HG02678 (cell line): ENCODE data around the gene GLIPR1L1.

Experiments used
- ATAC-seq: cut with Tn5 transposase; IDR thresholded peaks from one replicate; pipeline ENCODE4 v1.9.1; 2021; ENCODE audit warnings: mild to moderate bottlenecking, moderate library complexity; ENCODE audit not compliant: unreplicated experiment

The GLIPR1L1 gene

DNA sequence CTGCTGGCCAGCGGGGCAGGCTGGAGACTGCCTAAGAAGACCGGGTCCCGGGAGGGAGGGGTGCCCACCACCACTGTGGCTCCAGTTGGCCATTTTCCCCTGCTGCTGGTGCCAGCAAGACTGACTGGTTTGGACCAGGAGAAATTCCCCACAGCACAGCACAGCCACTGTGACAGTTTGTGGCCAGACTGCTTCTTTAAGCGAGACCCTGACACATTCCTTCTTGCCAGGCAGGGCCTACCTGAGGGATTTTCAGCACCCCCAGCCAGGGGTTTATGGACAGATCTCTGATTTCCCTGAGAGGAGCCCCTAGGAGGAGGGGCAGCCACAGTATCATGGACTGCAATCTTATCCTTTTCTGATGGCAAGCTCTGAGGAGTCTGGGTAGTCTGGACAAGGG lies 15.5 kb downstream of the GLIPR1L1 start:
- ATAC-seq = no peak

DNA sequence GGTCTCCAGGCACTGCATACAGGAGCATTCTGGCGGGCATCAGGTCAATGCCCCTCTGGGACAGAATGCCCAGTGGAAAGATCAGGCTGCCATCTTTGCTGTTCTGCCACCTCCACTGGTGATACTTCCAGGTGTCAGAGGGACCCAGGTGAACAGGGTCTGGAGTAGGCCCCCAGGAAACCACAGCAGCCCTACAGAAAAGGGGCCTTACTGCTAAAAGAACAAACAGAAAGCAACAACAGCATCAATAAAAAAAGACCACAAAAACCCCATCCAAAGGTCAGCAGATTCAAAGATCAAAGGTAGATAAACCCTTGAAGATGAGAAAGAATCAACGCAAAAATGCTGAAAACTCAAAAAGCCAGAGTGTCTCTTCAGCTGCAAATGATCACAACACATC lies 15.9 kb downstream of the GLIPR1L1 start:
- no peak for ATAC-seq

DNA sequence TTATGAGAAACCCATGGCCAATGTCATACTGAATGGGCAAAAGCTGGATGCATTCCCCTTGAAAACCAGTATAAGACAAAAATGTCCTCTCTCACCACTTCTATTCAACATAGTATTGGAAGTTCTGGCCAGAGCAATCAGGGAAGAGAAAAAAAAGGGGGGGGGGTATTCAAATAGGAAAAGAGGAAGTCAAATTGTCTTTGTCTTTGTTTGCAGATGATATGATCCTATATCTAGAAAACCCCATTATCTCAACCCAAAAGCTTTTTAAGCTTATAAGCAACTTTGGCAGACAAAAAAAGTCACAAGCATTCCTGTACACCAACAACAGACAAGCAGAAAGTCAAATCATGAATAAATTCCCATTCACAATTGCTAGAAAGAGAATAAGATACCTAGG lies 19.5 kb downstream of the GLIPR1L1 start:
- no peak for ATAC-seq

DNA sequence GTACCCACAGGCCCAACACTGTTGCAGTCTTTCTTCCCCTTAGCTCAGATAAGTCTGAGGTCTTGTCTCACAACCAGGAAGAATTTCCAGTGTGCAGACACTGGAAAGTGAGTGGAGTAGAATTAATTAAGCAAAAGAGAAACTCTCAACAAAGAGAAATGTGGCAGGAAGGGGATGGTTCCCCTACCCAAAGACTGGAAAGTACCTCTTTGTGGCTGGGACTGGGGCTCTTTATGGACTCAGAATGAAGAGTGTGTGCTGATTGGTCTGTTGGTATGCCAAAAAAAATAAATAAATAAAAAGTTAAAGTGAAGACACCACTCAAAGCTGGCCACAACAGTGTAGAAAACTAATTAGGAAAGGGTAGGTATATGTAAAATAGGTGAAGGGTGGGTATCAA lies 26.4 kb downstream of the GLIPR1L1 start:
- no peak for ATAC-seq

DNA sequence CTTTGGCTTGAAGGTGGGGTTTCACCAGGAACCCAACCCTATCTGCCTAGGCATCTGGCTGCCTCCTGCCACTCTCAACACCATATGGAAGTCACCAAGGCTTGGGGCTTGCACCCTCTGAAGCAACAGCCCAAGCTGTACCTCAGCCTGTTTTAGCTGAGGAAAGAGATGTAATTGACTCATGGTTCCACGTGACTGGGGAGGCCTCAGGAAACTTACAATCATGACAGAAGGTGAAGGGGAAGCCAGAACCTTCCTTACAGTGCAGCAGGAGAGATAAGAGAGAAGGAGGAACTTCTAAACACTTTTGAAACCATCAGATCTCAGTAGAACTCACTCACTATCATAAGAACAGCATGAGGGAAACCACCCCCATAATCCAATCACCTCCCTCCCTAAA lies 26.9 kb downstream of the GLIPR1L1 start:
- no peak for ATAC-seq

DNA sequence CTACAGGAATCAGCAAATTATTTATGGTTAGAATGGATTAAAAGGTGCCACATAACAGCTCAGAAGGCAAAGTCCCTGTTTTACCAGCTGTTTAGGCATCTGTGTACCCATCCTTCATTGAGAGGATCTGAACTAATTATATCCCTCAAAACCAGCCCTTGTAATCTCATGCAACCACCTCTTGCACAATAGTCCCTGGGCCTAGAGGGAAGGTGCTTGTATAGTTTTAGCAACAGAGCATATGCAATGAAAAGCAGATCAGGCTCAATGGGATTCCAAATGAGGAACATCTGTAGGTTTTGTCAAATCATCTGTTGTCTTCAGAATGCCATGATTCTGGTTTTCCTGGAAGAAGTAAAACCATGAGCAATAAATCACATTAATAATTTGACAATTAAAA lies 30.4 kb downstream of the GLIPR1L1 start:
- no peak for ATAC-seq

DNA sequence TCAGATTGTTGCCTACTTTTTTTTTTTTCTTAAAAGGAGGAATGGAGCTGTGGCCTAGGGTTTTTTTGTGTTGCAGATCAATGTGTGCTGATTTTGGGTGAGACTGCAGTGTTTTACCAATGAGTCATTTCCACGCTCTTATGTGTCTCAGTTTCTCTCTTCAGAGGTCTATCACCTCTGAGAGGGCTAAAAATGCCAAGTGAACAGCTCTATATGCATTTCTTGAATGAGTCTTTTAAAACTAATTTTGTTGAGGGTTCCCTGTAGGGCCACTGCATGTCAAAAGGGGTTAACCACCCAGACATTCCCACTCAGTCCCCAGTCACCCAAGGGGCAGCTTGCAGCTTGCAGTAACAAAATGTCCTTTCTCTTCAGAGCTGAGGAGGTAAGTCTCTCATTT lies 32.2 kb downstream of the GLIPR1L1 start:
- ATAC-seq = peak; percentile 68

DNA sequence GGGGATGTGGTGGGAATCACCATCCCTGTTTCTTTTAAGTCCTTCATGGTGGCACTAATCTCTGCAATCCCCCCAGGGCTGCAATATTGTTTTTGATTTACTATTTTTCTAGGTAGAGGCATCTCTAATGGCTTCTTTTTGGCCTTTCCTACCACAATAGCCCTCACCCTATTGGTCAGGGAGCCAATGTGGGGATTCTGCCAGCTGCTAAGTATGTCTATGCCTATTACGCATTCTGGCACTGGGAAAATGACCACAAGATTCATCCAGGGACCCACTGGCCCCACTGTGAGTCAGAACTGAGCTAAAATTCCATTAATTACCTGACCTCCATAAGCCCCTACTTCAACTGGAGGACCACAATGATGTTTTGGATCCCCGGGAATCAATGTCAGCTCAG lies 40.5 kb downstream of the GLIPR1L1 start:
- no peak for ATAC-seq

DNA sequence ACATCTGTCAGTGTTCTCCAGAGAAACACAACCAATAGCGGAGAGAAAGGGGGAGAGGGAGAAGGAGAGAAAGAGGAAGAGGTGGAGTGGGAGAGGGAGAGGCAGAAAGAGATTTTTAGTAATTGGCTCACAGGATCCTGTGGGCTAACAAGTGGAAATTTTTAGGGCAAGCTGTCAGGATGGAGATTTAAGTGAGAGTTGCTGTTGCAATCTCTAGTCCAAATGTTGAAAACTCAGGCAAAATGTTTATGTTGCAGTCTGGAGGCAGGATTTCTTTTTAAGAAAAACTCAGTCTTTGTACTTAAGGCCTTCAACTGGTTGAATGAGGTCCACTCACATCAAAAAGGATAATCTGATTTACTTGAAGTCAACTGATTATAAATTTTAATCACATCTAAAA lies 43.9 kb downstream of the GLIPR1L1 start:
- ATAC-seq = no peak

DNA sequence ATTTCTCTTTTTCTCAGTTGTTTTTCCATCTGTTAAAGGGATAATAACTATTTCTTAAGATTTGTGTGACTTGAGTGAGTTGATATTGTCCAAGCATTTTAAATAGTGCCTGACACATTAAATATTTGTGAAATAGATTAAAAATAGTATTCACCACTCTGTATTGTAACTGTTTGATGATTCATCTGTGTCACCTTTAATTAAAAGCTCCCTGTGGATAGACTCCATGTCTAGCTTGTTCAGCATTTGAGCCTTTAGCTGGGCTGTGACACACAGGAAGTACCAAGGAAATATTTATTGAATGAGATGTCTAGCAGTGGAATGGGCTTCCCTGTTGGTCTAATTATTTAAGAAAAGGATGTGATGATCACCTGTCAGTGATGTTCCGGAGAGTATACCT lies 54.6 kb downstream of the GLIPR1L1 start:
- ATAC-seq = no peak

DNA sequence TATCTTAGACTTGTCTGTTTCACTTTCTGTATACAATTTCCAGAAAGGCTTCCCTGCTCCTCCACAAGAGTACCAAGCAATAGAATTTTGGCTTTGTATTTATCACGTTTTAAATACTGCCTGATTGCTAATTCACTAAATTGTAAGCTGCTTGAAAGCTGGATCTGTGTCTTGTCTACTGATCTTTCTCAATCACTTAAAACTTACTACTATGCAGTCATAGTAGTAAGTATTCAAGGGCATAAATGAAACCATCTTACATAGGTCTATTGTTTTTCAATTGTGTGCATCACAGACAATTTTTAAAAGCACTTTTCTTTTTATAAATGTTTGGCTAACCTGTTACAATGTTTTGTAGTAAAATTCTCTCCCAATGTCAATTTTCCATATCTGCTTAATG lies 55.2 kb downstream of the GLIPR1L1 start:
- no peak for ATAC-seq

DNA sequence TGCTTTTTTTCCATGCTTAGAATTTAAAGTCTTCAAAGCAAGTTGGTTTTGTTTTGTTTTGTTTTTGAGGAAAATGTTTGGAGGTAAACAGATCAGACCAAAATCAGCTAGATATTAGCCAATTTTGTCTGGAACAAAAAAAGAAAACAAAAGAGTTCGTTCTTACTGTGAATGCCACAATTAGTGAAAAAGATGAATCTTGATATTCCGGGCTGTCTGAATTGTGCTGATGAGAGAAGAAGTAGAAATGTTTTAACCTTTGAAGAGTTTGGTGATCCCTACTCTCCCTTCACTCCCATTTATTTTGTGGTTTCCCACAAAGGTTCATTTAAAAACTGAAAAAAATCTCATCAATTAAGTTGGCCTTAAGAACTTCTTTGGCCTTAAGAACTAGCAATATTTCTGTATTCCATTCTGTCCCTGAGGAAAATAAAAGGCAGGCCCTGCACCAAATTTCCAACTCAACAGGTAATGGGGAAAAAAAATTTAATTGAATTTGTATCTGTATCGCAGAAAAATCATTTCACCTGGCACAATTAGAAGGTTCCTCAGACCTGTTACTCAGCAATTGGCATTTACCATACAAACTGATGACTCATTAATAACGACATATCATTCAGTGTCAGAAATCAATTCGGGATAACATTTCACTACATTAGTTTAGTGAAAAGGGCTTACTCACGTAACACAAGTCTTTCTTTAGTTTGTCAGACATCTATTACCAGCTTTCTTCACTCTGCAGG lies 55.9 kb downstream of the GLIPR1L1 start:
- ATAC-seq = peak; percentile 8

DNA sequence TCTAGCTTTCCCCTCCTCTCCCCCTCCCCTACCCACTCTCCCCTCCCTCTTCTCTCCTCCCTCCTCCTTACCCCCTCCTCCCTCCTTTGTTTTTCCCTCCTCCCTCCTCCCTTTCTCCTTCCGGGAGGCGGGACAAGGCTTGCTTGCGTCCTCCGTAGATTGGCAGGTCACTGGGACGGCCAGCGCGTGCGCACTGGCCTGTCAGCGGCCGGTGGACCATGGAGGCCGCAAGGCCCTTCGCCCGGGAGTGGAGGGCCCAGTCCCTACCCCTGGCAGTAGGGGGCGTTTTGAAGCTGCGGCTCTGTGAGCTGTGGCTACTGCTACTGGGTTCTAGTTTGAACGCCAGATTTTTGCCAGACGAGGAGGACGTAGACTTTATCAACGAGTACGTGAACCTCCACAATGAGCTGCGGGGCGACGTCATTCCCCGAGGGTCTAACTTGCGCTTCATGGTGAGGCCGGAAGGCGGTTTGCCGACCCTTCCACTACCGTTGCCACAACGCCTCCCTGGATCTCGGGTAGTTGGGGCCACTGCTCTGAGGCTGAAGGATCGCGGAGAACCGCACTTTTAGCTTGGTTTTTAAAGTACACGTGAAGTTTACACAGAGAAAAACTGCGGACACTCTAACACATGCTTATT lies 56.5 kb downstream of the GLIPR1L1 start, which contains the start of gene GLIPR1L2:
TSS of gene GLIPR1L2 (plus strand) at position 191 of the 640 bp plus-strand sequence. CDS start at position 219, 28 bp downstream.
- peak; percentile 95 for ATAC-seq

DNA sequence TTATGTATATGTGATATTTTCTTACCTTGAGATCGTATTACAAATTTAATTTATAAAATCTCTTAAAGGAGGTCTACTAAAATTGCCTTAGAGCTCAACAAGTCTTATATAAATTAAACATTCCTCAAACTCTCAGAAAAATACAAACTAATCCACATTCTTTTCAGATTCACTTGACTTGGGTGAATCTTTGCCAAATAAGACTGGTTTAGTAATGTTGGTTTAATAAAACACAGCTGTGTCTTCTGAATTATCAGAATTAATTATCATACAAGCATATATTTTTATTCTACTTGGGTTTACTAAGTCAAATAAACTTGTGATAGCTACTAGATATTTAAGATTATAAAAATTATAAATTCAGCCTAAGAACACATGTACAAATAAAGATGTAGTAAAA lies 69.8 kb downstream of the GLIPR1L1 start:
- no peak for ATAC-seq

DNA sequence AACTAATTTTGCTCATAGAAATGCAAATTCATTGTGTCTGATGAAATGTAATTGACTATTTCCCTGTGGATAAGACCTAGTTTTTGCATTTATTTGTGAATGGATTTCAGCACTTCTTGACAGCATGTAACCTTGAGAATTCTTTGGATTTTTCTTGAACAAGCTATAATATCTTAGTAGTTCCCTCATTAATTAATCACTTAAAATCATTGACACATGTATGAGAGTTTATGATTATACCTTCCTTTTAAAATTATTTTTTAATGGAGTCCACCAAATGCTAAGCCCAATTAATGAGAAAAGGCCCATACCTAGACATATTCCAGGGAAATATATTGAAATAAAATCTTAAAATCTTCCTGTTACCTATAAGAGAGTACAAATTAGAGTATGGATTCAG lies 73.2 kb downstream of the GLIPR1L1 start:
- ATAC-seq = no peak

DNA sequence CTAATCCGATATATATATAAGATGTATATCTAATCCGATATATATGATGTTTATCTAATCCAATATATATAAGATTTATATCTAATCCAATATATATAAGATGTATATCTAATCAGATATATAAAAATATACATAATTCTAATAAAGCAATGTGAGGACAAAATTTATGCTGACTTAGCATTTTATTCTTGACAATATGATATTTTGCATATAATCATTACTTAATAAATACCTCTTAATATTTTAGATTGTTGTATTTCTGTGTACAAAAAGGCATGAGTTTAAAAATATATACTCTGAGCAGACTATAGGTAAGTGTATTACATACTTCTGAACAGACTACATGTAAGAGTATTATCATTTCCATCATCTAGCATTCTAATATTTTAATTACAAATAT lies 75.4 kb downstream of the GLIPR1L1 start:
- no peak for ATAC-seq

DNA sequence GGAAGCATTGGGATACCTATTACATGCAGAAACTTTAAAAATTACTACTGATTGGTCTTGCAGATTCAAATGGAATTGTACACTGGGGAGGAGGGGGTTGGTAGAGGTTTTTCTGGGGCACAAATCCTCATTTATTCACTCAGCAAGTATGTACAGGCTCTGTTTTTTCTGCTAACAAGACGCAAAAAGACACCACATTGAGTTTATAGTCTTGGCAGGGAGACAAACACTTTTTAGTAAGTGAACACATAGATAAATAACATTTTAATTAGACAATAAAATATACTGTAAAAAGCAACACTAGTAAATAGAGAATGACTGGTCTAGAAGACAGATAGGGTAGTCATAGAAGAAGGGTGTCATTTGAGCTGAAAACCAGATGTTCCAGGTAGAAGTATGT lies 80.2 kb downstream of the GLIPR1L1 start:
- ATAC-seq = no peak

DNA sequence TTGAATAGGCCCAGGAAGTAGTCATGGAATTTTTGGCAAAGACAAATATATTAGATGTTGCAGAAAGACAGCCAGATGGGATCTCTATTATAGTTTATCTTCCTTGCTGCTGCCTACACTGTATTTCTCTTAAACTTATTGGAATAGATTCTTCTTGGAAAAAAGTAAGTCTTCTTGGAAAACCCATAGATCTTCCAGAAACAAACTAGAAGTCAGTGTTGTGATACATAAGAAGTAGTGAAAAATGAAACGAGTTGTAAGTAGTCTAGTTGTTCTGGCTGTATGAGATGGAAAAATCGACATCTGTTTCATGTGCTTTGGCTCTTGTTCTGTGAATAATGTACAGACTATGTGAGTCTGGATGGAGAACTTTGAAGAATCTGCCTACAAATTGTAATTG lies 85.4 kb downstream of the GLIPR1L1 start:
- ATAC-seq = no peak
